H9 (cell line): Measurements from ENCODE around the gene TRIM23. TPM values are rescaled to one million over a fixed set of nuclear protein-coding genes. Genes with fewer than 3 reads are reported as not detected.

Experiments
- DNase-seq: peaks from one replicate; pipeline ENCODE4 v3.0.0-alpha.2; 2017
- H2AFZ ChIP-seq: one replicate; pipeline ENCODE4 v1.6.1; 2013; ENCODE audit warnings: mild to moderate bottlenecking, low read length, control low read depth, moderate library complexity
- H2AK5ac ChIP-seq: 2 replicates; pipeline ENCODE4 v1.6.1; 2013; ENCODE audit warnings: low read length, control low read depth, mixed read lengths; ENCODE audit not compliant: insufficient read length
- H2BK120ac ChIP-seq: one replicate; pipeline ENCODE4 v1.6.1; 2013; ENCODE audit warnings: low read depth, mild to moderate bottlenecking, low read length, control low read depth, inconsistent platforms; ENCODE audit not compliant: poor library complexity, severe bottlenecking
- H2BK12ac ChIP-seq: 2 replicates; pipeline ENCODE4 v1.6.1; 2013; ENCODE audit warnings: low read length, control low read depth, mixed read lengths, low read depth; ENCODE audit not compliant: insufficient read length
- H2BK15ac ChIP-seq: 2 replicates; pipeline ENCODE4 v1.6.1; 2013; ENCODE audit warnings: low read depth, low read length, control low read depth
- H2BK20ac ChIP-seq: one replicate; pipeline ENCODE4 v1.6.1; 2013; ENCODE audit warnings: low read depth, mild to moderate bottlenecking, low read length, control low read depth, inconsistent platforms; ENCODE audit not compliant: poor library complexity, severe bottlenecking
- H2BK5ac ChIP-seq: 2 replicates; pipeline ENCODE4 v1.6.1; 2013; ENCODE audit warnings: low read length, control low read depth, mixed read lengths; ENCODE audit not compliant: insufficient read length
- H3K14ac ChIP-seq: 2 replicates; pipeline ENCODE4 v1.6.1; 2013; ENCODE audit warnings: low read length, control low read depth; ENCODE audit not compliant: insufficient read depth
- H3K18ac ChIP-seq: 2 replicates; pipeline ENCODE4 v1.6.1; 2013; ENCODE audit warnings: low read depth, mild to moderate bottlenecking, mixed read lengths, low read length, control low read depth; ENCODE audit not compliant: insufficient read length
- H3K23ac ChIP-seq: 2 replicates; pipeline ENCODE4 v1.6.1; 2013; ENCODE audit warnings: low read length, control low read depth, mixed read lengths, low read depth; ENCODE audit not compliant: insufficient read length
- H3K23me2 ChIP-seq: 2 replicates; pipeline ENCODE4 v1.6.1; 2013; ENCODE audit warnings: low read depth, mild to moderate bottlenecking, mixed read lengths, low read length, control low read depth; ENCODE audit not compliant: insufficient read length, poor library complexity, severe bottlenecking
- H3K27ac ChIP-seq: 2 replicates; pipeline ENCODE4 v1.5.1; 2013; ENCODE audit warnings: low read length, control low read depth, mixed read lengths, low read depth; ENCODE audit not compliant: insufficient read length
- H3K27me3 ChIP-seq: 2 replicates; pipeline ENCODE4 v1.6.1; 2013; ENCODE audit warnings: low read length, control low read depth, inconsistent platforms; ENCODE audit not compliant: insufficient read depth
- H3K4ac ChIP-seq: 2 replicates; pipeline ENCODE4 v1.6.1; 2013; ENCODE audit warnings: low read depth, mild to moderate bottlenecking, control low read depth, inconsistent platforms, low read length, moderate library complexity
- H3K4me1 ChIP-seq: 2 replicates; pipeline ENCODE4 v1.6.1; 2013; ENCODE audit warnings: low read length, control low read depth, inconsistent platforms; ENCODE audit not compliant: insufficient read depth
- H3K4me2 ChIP-seq: 2 replicates; pipeline ENCODE4 v1.6.1; 2013; ENCODE audit warnings: low read length, control low read depth, mixed read lengths; ENCODE audit not compliant: insufficient read length, insufficient read depth
- H3K56ac ChIP-seq: 2 replicates; pipeline ENCODE4 v1.6.1; 2013; ENCODE audit warnings: low read depth, mild to moderate bottlenecking, mixed read lengths, low read length, control low read depth; ENCODE audit not compliant: insufficient read length
- H3K79me1 ChIP-seq: 2 replicates; pipeline ENCODE4 v1.6.1; 2013; ENCODE audit warnings: low read depth, mild to moderate bottlenecking, moderate library complexity, low read length, control low read depth, inconsistent platforms; ENCODE audit not compliant: insufficient read depth, poor library complexity, severe bottlenecking
- H3K79me2 ChIP-seq: 2 replicates; pipeline ENCODE4 v1.6.1; 2013; ENCODE audit warnings: low read length, control low read depth, inconsistent platforms; ENCODE audit not compliant: insufficient read depth
- H3K9ac ChIP-seq: 2 replicates; pipeline ENCODE4 v1.6.1; 2013; ENCODE audit warnings: low read length, control low read depth, mixed read lengths; ENCODE audit not compliant: insufficient read length; ENCODE audit errors: extremely low read depth
- H3K9me3 ChIP-seq: one replicate; pipeline ENCODE4 v1.6.1; 2013; ENCODE audit warnings: low read depth, low read length, inconsistent platforms; ENCODE audit not compliant: control insufficient read depth
- H3T11ph ChIP-seq: one replicate; pipeline ENCODE4 v1.6.1; 2013; ENCODE audit warnings: mild to moderate bottlenecking, low read length, control low read depth, inconsistent platforms
- H4K20me1 ChIP-seq: one replicate; pipeline ENCODE4 v1.6.1; 2013; ENCODE audit not compliant: control insufficient read depth, insufficient read length, insufficient read depth
- H4K5ac ChIP-seq: 2 replicates; pipeline ENCODE4 v1.6.1; 2013; ENCODE audit warnings: low read depth, mild to moderate bottlenecking, mixed read lengths, low read length, control low read depth; ENCODE audit not compliant: insufficient read length
- H4K8ac ChIP-seq: replicated peaks from 2 replicates; pipeline ENCODE4 v1.6.1; 2013; ENCODE audit warnings: low read length, control low read depth, mixed read lengths, low read depth; ENCODE audit not compliant: insufficient read length
- H4K91ac ChIP-seq: 2 replicates; pipeline ENCODE4 v1.6.1; 2013; ENCODE audit warnings: low read depth, mild to moderate bottlenecking, moderate library complexity, mixed read lengths, low read length, control low read depth; ENCODE audit not compliant: insufficient read length
- H3K27ac Mint-ChIP-seq, 3 experiments: 2 replicates in 2 of 3; 3 replicates in 1 of 3; pipeline ENCODE4 v1.8.0; 2020 to 2021; ENCODE audit warnings: mixed read lengths in 3 of 3, mild to moderate bottlenecking in 1 of 3, moderate library complexity in 1 of 3
- H3K27me3 Mint-ChIP-seq: 2 replicates; pipeline ENCODE4 v1.8.0; 2021; ENCODE audit warnings: low read depth, mild to moderate bottlenecking, moderate library complexity, mixed read lengths
- H3K36me3 Mint-ChIP-seq, 3 experiments: 2 replicates in 2 of 3; 3 replicates in 1 of 3; pipeline ENCODE4 v1.8.0; 2020 to 2021; ENCODE audit warnings: low read depth in 3 of 3, mixed read lengths in 3 of 3; ENCODE audit not compliant: insufficient read depth in 1 of 3
- H3K4me1 Mint-ChIP-seq, 2 experiments: 2 replicates each; pipeline ENCODE4 v1.8.0; 2020; ENCODE audit warnings: mixed read lengths in 2 of 2
- H3K4me3 Mint-ChIP-seq, 2 experiments: 2 replicates in 1 of 2; 3 replicates in 1 of 2; pipeline ENCODE4 v1.8.0; 2020 to 2021; ENCODE audit warnings: mild to moderate bottlenecking in 2 of 2, mixed read lengths in 2 of 2, moderate library complexity in 1 of 2
- H3K9me3 Mint-ChIP-seq, 2 experiments: 2 replicates in 1 of 2; 3 replicates in 1 of 2; pipeline ENCODE4 v1.8.0; 2020; ENCODE audit warnings: mild to moderate bottlenecking in 2 of 2, mixed read lengths in 2 of 2, moderate library complexity in 1 of 2
- CTCF ChIP-seq: fragments of 200-600 bp; sonication (generic); conservative IDR thresholded peaks from 3 replicates; pipeline ENCODE4 v1.8.0; 2021; ENCODE audit warnings: antibody characterized with exemption, mild to moderate bottlenecking
- total RNA-seq: library from RNA; stranded (reverse); gene quantifications from 2 replicates; pipeline ENCODE4 v1.2.1, GENCODE V29; 2021

TRIM23 gene
- total RNA-seq, 1 experiment from 2014 or later, result 12.9 TPM

DNA sequence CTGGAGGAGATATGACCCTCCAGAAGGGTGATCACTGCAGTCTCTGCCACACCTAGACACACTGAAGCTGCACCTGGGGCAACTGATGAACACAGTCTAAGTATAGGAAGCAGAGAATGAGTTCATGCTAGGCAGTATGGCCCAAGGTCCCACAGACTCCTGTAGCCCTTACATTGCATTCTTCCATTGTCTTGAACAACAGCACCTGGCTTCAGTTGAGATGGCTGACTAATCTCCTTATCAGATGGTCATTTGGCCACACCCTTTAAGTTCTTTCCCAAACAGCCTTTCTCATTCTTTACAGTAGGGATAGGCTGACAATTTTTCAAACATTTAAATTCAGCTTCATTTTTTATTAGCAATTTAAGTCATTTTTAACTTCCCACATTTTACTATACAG, 84.3 kb downstream of the TRIM23 start:
- Histone ChIP-seq H4K20me1 (peaks cover 2% of the 10 kb centered on the region), H3K27me3 (no peaks in the 10 kb centered on the region), H3K23ac (no peak overlapping the region), H3K4me1 (no peaks in the 10 kb centered on the region), H3K23me2 (no peaks in the 10 kb centered on the region), H3K56ac (no peak overlapping the region), H2BK20ac (no peak overlapping the region), H2BK120ac (no peak overlapping the region), H3K4ac (no peak overlapping the region), H4K91ac (no peak overlapping the region), H2AK5ac (no peak overlapping the region), H4K5ac (no peak overlapping the region), H3K14ac (no peak overlapping the region), H3T11ph (no peak overlapping the region), H3K9ac (no peak overlapping the region), H2BK5ac (no peak overlapping the region), H2AFZ (no peak overlapping the region), H3K4me2 (no peak overlapping the region), H2BK12ac (no peak overlapping the region), H3K79me1 (no peaks in the 10 kb centered on the region), H3K27ac (no peak overlapping the region), H3K79me2 (no peaks in the 10 kb centered on the region), H4K8ac (no peak overlapping the region), H2BK15ac (no peak overlapping the region), H3K18ac (no peak overlapping the region), H3K9me3 (no peaks in the 10 kb centered on the region)
- DNase-seq, result no peak
- Mint-ChIP-seq H3K9me3 (no peaks in the 10 kb centered on the region), H3K27ac (no peak overlapping the region), H3K36me3 (peaks cover 12 to 64% (median 55%) of the 10 kb centered on the region in 3 experiments; a peak in 6 of 7 replicates), H3K4me1 (0 out of 4 replicates have a peak, but pooled peaks cover 0 to 7% of the 10 kb centered on the region in 2 experiments), H3K4me3 (no peak overlapping the region), H3K27me3 (no peaks in the 10 kb centered on the region)
- no peak for TF ChIP-seq CTCF

Other genes starting within 250 kb of the TRIM23 start
- gene ADAMTS6, start 142.4 kb downstream of the TRIM23 start, total RNA-seq, result 0.29 and 0.33 TPM in 2 replicates
- 41.6 and 46.0 TPM in 2 replicates for gene CENPK, start 61.2 kb downstream of the TRIM23 start, total RNA-seq
- gene PPWD1, start 61.0 kb downstream of the TRIM23 start, total RNA-seq, result 42.0 and 43.2 TPM in 2 replicates
- gene SHLD3, start 694 bp upstream of the TRIM23 start, total RNA-seq, result 2.9 and 3.8 TPM in 2 replicates
- 15.5 and 16.7 TPM in 2 replicates for gene TRAPPC13, start 694 bp upstream of the TRIM23 start, total RNA-seq
- gene SGTB, start 97.8 kb upstream of the TRIM23 start, total RNA-seq, result 18.7 and 19.6 TPM in 2 replicates
- gene NLN, start 97.9 kb upstream of the TRIM23 start, total RNA-seq, result 126 and 137 TPM in 2 replicates